Smooth muscle cell (in vitro differentiated cells): ENCODE data around the gene PTCD3. TPM values are rescaled to one million over a fixed set of nuclear protein-coding genes. Genes with fewer than 3 reads are reported as not detected.

Source experiments
- DNase-seq: peaks from one replicate; lab custom pipeline; 2025; ENCODE audit not compliant: unreplicated experiment; lab: John Stamatoyannopoulos, UW
- H2AFZ ChIP-seq: fragments of 200-600 bp; sonication (generic); 2 replicates; pipeline ENCODE4 v1.6.0; 2016; ENCODE audit warnings: antibody characterized with exemption, low read depth, mild to moderate bottlenecking
- H3F3A ChIP-seq: fragments of 200-600 bp; sonication (generic); 2 replicates; pipeline ENCODE4 v1.6.0; 2017; ENCODE audit warnings: antibody characterized with exemption, low read depth
- H3K27ac ChIP-seq: fragments of 200-600 bp; sonication (generic); 2 replicates; pipeline ENCODE4 v1.5.1; 2016; ENCODE audit warnings: low read depth, mild to moderate bottlenecking
- H3K27me3 ChIP-seq: fragments of 200-600 bp; sonication (generic); 2 replicates; pipeline ENCODE4 v1.6.1; 2016; ENCODE audit warnings: low read depth, mild to moderate bottlenecking
- H3K36me3 ChIP-seq: fragments of 200-600 bp; sonication (generic); 2 replicates; pipeline ENCODE4 v1.5.1; 2016; ENCODE audit warnings: low read depth
- H3K4me1 ChIP-seq: fragments of 200-600 bp; sonication (generic); 2 replicates; pipeline ENCODE4 v1.5.1; 2016; ENCODE audit warnings: low read depth
- H3K4me2 ChIP-seq: fragments of 200-600 bp; sonication (generic); 2 replicates; pipeline ENCODE4 v1.6.0; 2016; ENCODE audit warnings: mild to moderate bottlenecking
- H3K4me3 ChIP-seq: fragments of 200-600 bp; sonication (generic); 2 replicates; pipeline ENCODE4 v1.5.1; 2016; ENCODE audit warnings: mild to moderate bottlenecking
- H3K79me2 ChIP-seq: fragments of 200-600 bp; sonication (generic); 2 replicates; pipeline ENCODE4 v1.6.0; 2016; ENCODE audit warnings: low read depth, mild to moderate bottlenecking
- H3K9ac ChIP-seq: fragments of 200-600 bp; sonication (generic); 2 replicates; pipeline ENCODE4 v1.6.0; 2016; ENCODE audit warnings: low read depth
- H3K9me3 ChIP-seq: fragments of 200-600 bp; sonication (generic); replicated peaks from 2 replicates; pipeline ENCODE4 v1.5.1; 2016; ENCODE audit warnings: low read depth
- H4K20me1 ChIP-seq: fragments of 200-600 bp; sonication (generic); 2 replicates; pipeline ENCODE4 v1.6.0; 2016; ENCODE audit warnings: low read depth
- WGBS: methylation state at CpG from one replicate; pipeline ENCODE4 v1.1.7; 2016; ENCODE audit warnings: low lambda C conversion rate; 5-methylcytosine and 5-hydroxymethylcytosine counted together
- polyA plus RNA-seq: library from polyadenylated mRNA; unstranded; fragments of >200 nt; fragmentation: Nextera tagmentation; extraction: Ambion mirVana; gene quantifications from 2 replicates; pipeline ENCODE4 v1.2.1, GENCODE V29; 2016
- total RNA-seq: library from RNA; depleted of rRNA; stranded (reverse); fragments of >200 nt; gene quantifications from 2 replicates; pipeline ENCODE4 v1.2.3, GENCODE V29; 2014
- TF ChIP-seq, protein P1 (sequence below): fragments of 200-600 bp; sonication (generic); IDR thresholded peaks from 2 replicates; pipeline ENCODE4 v1.5.1; 2017; ENCODE audit warnings: borderline replicate concordance, mild to moderate bottlenecking, antibody characterized with exemption; ENCODE audit not compliant: insufficient read depth, poor library complexity, severe bottlenecking

PTCD3 gene
- total and polyA plus RNA-seq, 2 experiments from 2014 or later: 42.2 to 78.7 TPM

DNA sequence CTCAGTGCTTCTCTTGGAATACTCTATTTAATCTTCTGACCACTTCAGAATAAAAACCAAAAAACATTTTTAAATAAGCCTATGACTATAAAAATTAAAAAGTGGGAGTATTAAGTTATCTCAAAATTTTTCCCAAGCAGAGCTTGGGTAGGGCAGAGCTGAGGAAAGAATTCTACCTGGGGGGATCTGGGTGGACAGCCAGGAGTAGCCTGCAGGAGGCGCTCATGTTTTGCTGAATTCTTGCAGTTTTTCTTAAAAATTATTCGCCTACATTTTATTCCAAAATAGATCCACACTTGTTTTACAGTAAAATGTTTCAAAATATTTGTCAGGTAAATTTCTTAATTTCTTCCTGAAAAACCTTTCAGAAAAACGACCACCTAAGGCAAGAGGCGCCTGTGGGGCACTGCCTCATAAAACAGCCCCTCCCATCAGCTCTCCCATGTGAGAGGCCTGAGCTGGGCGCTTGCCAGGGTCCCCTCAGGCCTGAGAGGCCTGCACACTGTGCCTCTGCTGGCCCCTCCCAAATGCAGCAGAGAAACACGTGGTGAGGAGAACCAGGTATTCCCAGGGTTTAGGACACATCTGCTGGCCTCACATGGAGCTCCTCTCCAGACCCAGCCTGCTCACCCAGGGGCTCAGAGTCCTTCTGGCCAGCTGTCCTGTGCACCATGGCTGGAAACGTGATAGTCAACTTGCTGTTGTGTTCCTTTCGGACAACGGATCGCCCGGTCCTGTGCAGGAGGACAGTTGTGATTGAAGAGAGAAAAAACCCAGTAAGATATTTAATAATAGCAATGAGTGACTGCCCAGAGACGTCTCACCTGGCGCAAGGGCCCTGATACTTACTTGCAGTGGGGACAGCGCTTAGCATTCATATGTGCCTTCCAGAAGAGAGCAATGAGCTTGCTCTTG, 17.8 kb upstream of the PTCD3 start:
- TF ChIP-seq, protein P1, sequence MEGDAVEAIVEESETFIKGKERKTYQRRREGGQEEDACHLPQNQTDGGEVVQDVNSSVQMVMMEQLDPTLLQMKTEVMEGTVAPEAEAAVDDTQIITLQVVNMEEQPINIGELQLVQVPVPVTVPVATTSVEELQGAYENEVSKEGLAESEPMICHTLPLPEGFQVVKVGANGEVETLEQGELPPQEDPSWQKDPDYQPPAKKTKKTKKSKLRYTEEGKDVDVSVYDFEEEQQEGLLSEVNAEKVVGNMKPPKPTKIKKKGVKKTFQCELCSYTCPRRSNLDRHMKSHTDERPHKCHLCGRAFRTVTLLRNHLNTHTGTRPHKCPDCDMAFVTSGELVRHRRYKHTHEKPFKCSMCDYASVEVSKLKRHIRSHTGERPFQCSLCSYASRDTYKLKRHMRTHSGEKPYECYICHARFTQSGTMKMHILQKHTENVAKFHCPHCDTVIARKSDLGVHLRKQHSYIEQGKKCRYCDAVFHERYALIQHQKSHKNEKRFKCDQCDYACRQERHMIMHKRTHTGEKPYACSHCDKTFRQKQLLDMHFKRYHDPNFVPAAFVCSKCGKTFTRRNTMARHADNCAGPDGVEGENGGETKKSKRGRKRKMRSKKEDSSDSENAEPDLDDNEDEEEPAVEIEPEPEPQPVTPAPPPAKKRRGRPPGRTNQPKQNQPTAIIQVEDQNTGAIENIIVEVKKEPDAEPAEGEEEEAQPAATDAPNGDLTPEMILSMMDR: peak; percentile 38
- no peak overlapping the region for H2AFZ ChIP-seq
- no peaks in the 10 kb centered on the region for H3K27me3 ChIP-seq
- no peak overlapping the region for H3K27ac ChIP-seq
- H3K4me1 ChIP-seq: no peaks in the 10 kb centered on the region
- H3K4me2 ChIP-seq: no peak overlapping the region
- no peaks in the 10 kb centered on the region for H4K20me1 ChIP-seq
- no peak for DNase-seq
- no peaks in the 10 kb centered on the region for H3F3A ChIP-seq
- H3K79me2 ChIP-seq: no peaks in the 10 kb centered on the region
- H3K36me3 ChIP-seq: peaks cover 11% of the 10 kb centered on the region
- H3K9me3 ChIP-seq: no peaks in the 10 kb centered on the region
- 84% methylated on average over 14 of the region's 14 CpGs for WGBS
- H3K9ac ChIP-seq: no peak overlapping the region
- no peak overlapping the region for H3K4me3 ChIP-seq

DNA sequence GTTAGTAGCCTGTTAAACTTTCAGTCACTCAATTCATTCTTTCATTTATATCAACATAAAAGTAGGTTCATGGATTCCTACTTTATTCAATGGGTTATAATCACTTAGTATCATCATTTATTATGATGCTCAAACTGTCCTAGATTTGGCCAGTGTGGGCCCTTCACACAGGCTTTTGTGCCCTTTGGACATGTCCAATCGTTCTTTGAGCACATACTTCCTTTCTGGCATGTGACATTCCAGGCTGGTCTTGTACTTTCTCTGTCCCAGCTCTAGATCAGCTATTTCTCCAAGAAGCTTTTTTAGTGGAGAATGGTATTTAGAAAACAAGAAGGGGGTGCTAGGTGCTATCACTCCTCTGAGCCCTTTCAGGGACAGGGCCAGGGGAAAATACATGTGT, 11.8 kb upstream of the PTCD3 start:
- Histone ChIP-seq H3K27me3 (no peaks in the 10 kb centered on the region), H3K9me3 (no peaks in the 10 kb centered on the region), H2AFZ (no peak overlapping the region), H3K4me3 (no peak overlapping the region), H3K79me2 (peaks cover 19% of the 10 kb centered on the region), H3F3A (no peaks in the 10 kb centered on the region), H3K27ac (no peak overlapping the region), H3K4me2 (no peak overlapping the region), H3K4me1 (no peaks in the 10 kb centered on the region), H3K36me3 (peaks cover 18% of the 10 kb centered on the region), H4K20me1 (peaks cover 12% of the 10 kb centered on the region), H3K9ac (no peak overlapping the region)
- TF ChIP-seq, protein P1: no peak
- 97% methylated on average over 1 of the region's 1 CpG for WGBS
- DNase-seq: no peak

DNA sequence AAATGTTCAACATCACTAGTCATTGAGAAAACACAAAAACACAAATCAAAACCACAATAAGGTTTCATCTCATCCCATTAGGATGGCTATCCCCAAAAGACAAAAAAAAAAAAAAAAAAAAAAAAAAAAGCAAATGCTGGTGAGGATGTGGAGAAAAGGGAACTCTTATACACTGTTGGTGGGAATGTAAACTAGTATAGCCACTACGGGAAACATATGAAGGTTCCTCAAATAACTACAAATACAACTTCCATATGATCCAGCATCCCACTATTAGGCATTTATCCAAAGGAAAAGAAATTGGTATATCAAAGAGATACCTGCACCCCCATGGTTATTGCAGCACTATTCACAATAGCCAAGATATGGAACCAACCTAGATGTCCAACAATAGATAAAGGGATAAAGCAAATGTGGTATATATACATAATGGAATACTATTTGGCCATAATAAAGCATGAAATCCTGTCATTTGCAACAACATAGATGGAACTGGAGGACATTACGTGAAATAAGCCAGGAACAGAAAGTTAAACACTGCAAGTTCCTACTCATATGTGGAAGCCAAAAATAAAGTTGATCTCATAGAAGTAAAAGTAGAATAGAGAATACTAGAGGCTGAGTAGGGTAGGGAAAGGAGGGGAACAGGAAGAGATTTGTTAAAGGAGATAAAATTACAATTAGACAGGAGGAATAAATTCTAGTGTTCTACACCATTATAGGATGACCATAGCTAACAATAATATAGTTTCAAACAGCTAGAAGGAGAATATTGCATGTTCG, 8.7 kb upstream of the PTCD3 start:
- Histone ChIP-seq H3K27me3 (no peaks in the 10 kb centered on the region), H3K4me3 (no peak overlapping the region), H3K4me1 (no peaks in the 10 kb centered on the region), H3K79me2 (peaks cover 31% of the 10 kb centered on the region), H4K20me1 (peaks cover 12% of the 10 kb centered on the region), H3K4me2 (no peak overlapping the region), H3K36me3 (peaks cover 21% of the 10 kb centered on the region), H3F3A (no peaks in the 10 kb centered on the region), H3K27ac (no peak overlapping the region), H3K9me3 (no peaks in the 10 kb centered on the region), H2AFZ (no peak overlapping the region), H3K9ac (no peak overlapping the region)
- TF ChIP-seq, protein P1: no peak
- WGBS: 97% methylated on average over 3 of the region's 3 CpGs
- no peak for DNase-seq
